WTC11 (cell line): ENCODE measurements around the gene UQCRFS1.

Source experiments
- JUN ChIP-seq: sonication (generic); formaldehyde crosslinking; IDR thresholded peaks from 2 replicates; pipeline ENCODE4 v1.8.0; 2023; ENCODE audit warnings: mild to moderate bottlenecking, missing genetic modification reagents
- NR2C2 ChIP-seq: sonication (generic); formaldehyde crosslinking; IDR thresholded peaks from 2 replicates; pipeline ENCODE4 v1.8.0; 2022; ENCODE audit warnings: mild to moderate bottlenecking, missing genetic modification reagents
- SMAD3 ChIP-seq: sonication (generic); formaldehyde crosslinking; IDR thresholded peaks from 2 replicates; pipeline ENCODE4 v1.8.0; 2022; ENCODE audit warnings: missing genetic modification reagents, mild to moderate bottlenecking, borderline replicate concordance
- SOX15 ChIP-seq: fragments of 250-450 bp; sonication (Bioruptor Pico); IDR thresholded peaks from 2 replicates; pipeline ENCODE4 v1.9.0; 2021; ENCODE audit warnings: mild to moderate bottlenecking
- TEAD1 ChIP-seq: sonication (generic); formaldehyde crosslinking; IDR thresholded peaks from 2 replicates; pipeline ENCODE4 v1.8.0; 2022; ENCODE audit warnings: mild to moderate bottlenecking, missing genetic modification reagents
- TEAD4 ChIP-seq: sonication (generic); formaldehyde crosslinking; IDR thresholded peaks from 2 replicates; pipeline ENCODE4 v1.8.0; 2022; ENCODE audit warnings: mild to moderate bottlenecking, missing genetic modification reagents
- TF ChIP-seq, protein P1 (sequence below): sonication (generic); formaldehyde crosslinking; IDR thresholded peaks from 2 replicates; pipeline ENCODE4 v1.8.1; 2023; ENCODE audit warnings: mild to moderate bottlenecking, missing genetic modification reagents
- TF ChIP-seq, protein P2 (sequence below): fragments of 200-600 bp; IDR thresholded peaks from 2 replicates; pipeline ENCODE4 v1.8.0; 2022; ENCODE audit warnings: antibody characterized with exemption
- TF ChIP-seq, protein P3 (sequence below): sonication (generic); formaldehyde crosslinking; IDR thresholded peaks from 2 replicates; pipeline ENCODE4 v1.8.1; 2022; ENCODE audit warnings: low read depth, missing genetic modification reagents, borderline replicate concordance

DNA sequence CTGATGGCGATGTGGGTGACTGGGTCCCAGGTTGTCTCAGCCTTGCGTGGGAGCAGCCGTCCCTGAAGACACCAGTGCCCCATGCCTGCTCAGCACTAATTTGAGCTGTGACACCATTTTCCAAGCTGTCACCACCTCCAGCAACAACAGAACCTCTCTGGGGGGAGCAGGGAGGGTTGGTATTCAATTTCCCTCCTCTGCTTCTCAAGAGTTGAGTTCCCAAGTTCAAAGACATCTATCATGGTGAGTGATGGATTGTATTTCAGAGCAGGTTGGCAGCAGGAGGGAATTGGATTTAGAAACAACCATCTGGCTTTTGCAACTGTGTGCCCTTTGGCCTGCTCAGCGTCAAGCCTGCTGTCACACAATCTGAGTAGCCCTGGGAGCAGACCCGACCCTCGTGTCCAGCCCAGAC is 46.9 kb upstream of the UQCRFS1 start:
- TF ChIP-seq SOX15 (no peak), NR2C2 (CRISPR knock-in tag) (no peak), SMAD3 (CRISPR knock-in tag) (no peak), JUN (CRISPR knock-in tag) (no peak), TEAD1 (CRISPR knock-in tag) (no peak), TEAD4 (no peak)
- TF ChIP-seq, protein P1, sequence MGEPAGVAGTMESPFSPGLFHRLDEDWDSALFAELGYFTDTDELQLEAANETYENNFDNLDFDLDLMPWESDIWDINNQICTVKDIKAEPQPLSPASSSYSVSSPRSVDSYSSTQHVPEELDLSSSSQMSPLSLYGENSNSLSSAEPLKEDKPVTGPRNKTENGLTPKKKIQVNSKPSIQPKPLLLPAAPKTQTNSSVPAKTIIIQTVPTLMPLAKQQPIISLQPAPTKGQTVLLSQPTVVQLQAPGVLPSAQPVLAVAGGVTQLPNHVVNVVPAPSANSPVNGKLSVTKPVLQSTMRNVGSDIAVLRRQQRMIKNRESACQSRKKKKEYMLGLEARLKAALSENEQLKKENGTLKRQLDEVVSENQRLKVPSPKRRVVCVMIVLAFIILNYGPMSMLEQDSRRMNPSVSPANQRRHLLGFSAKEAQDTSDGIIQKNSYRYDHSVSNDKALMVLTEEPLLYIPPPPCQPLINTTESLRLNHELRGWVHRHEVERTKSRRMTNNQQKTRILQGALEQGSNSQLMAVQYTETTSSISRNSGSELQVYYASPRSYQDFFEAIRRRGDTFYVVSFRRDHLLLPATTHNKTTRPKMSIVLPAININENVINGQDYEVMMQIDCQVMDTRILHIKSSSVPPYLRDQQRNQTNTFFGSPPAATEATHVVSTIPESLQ (CRISPR knock-in tag): no peak
- TF ChIP-seq, protein P2, sequence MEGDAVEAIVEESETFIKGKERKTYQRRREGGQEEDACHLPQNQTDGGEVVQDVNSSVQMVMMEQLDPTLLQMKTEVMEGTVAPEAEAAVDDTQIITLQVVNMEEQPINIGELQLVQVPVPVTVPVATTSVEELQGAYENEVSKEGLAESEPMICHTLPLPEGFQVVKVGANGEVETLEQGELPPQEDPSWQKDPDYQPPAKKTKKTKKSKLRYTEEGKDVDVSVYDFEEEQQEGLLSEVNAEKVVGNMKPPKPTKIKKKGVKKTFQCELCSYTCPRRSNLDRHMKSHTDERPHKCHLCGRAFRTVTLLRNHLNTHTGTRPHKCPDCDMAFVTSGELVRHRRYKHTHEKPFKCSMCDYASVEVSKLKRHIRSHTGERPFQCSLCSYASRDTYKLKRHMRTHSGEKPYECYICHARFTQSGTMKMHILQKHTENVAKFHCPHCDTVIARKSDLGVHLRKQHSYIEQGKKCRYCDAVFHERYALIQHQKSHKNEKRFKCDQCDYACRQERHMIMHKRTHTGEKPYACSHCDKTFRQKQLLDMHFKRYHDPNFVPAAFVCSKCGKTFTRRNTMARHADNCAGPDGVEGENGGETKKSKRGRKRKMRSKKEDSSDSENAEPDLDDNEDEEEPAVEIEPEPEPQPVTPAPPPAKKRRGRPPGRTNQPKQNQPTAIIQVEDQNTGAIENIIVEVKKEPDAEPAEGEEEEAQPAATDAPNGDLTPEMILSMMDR: no peak
- TF ChIP-seq, protein P3, sequence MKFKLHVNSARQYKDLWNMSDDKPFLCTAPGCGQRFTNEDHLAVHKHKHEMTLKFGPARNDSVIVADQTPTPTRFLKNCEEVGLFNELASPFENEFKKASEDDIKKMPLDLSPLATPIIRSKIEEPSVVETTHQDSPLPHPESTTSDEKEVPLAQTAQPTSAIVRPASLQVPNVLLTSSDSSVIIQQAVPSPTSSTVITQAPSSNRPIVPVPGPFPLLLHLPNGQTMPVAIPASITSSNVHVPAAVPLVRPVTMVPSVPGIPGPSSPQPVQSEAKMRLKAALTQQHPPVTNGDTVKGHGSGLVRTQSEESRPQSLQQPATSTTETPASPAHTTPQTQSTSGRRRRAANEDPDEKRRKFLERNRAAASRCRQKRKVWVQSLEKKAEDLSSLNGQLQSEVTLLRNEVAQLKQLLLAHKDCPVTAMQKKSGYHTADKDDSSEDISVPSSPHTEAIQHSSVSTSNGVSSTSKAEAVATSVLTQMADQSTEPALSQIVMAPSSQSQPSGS (CRISPR knock-in tag): no peak
